Brain microvascular endothelial cell (primary cell): ENCODE results near the gene MARK2.

Source experiments
- DNase-seq: peaks from one replicate; pipeline ENCODE4 v3.0.0-alpha.2; 2020
- H3K27ac ChIP-seq: fragments of 250-450 bp; sonication (Bioruptor Pico); 2 replicates; pipeline ENCODE4 v1.5.1; 2020; ENCODE audit warnings: mild to moderate bottlenecking, moderate library complexity
- H3K27me3 ChIP-seq: fragments of 250-450 bp; sonication (Bioruptor Pico); replicated peaks from 2 replicates; pipeline ENCODE4 v1.5.1; 2020; ENCODE audit warnings: mild to moderate bottlenecking
- H3K36me3 ChIP-seq: fragments of 250-450 bp; sonication (Bioruptor Pico); replicated peaks from 2 replicates; pipeline ENCODE4 v1.5.1; 2020; ENCODE audit warnings: mild to moderate bottlenecking
- H3K4me3 ChIP-seq: 2 replicates; pipeline ENCODE4 v1.5.1; 2011; ENCODE audit warnings: low read depth, mild to moderate bottlenecking, control low read depth, low read length, moderate library complexity
- CTCF ChIP-seq: IDR thresholded peaks from 2 replicates; pipeline ENCODE4 v1.5.1; 2011; ENCODE audit warnings: low read depth, mild to moderate bottlenecking, moderate library complexity, low read length, control low read depth, inconsistent platforms; ENCODE audit errors: missing control alignments
- in situ Hi-C: cut with HindIII; loops from 2 replicates; pipeline ENCODE4 v1.10.0; 2017; ENCODE audit warnings: low sequenced_read_pairs, low pct_ligation_motif_present

Gene MARK2

DNA sequence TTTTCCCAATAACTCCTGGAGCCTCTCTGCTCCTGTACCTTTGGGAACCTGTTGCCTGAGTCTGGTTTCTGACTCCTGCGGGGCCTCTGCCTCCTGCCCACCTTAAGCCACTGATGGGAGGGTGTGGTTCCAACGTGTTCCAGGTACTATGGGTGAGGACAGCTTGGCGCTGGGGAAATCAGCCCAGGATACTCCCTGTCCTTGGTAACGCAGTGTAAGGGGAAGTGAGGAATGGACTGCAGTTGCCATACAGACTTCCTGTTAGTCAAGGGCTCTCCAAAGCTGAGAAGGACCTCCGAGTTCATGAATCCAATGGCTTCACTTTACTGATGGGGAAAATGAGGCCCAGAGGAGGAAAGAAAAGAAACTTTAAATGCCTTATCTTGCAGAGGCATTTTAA, 1.2 kb upstream of the MARK2 start:
- Histone ChIP-seq H3K4me3 (no peak overlapping the region), H3K27me3 (no peaks in the 10 kb centered on the region), H3K36me3 (no peaks in the 10 kb centered on the region), H3K27ac (no peak overlapping the region)
- no peak for DNase-seq
- TF ChIP-seq CTCF: no peak
- in situ Hi-C loops: loop anchor here (25.0 kb wide), 1 partner anchor 325 kb away; the partner anchor contains the start of gene MACROD1

GRCh38 chr11:63838150-63838677, 696 bp upstream of the MARK2 start:
- in situ Hi-C loops: loop anchor here (25.0 kb wide), 1 partner anchor 324 kb away; the partner anchor contains the start of gene MACROD1
- H3K36me3 ChIP-seq: no peaks in the 10 kb centered on the region
- no peaks in the 10 kb centered on the region for H3K27me3 ChIP-seq
- DNase-seq: no peak
- H3K4me3 ChIP-seq: peak overlapping the region; percentile 44
- TF ChIP-seq CTCF: no peak
- H3K27ac ChIP-seq: no peak overlapping the region

DNA sequence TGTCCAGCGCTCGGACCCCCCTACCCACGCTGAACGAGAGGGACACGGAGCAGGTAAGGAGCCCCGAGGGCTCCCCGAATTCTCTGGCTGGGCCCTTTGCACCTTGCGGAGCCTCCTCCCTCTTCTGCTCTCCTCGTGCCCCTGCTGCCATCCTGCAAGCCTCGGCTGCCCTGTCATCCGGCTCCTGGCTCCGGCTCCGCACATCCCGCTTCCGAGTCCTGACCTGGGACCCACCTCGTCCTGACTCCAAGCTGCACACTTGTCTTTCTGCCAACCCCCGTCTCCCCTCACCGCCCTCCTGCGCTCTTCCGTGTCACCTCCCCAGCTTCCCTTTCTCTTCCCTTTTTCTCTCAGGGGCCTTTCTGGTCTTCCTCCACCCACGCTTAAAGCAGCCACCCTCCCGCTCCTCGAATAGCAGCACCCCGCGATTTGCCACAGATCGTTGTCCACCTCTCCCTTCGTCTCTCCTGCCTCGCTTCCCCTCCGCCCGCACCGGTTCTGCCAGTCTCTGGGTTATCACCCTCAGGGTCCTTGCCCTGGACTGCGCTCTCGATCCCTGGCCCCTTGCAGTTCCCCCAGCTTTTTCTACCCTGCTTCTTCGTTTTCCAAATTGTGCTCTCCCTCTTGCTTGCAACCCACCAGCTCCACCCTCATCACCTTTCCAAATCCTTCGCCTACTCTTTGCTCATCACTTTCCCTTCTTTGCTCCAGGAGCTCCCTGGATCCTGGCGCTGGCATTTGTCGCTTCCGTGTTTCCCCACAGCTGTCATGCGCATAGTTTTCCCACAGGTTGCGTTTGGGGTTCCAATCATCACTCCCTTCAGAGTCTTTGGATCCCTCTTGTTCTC, 822 bp downstream of the MARK2 start:
- TF ChIP-seq CTCF: no peak
- no peaks in the 10 kb centered on the region for H3K27me3 ChIP-seq
- H3K4me3 ChIP-seq: peak overlapping the region; percentile 92
- no peaks in the 10 kb centered on the region for H3K36me3 ChIP-seq
- no peak for DNase-seq
- in situ Hi-C loops: loop anchor here (25.0 kb wide), 1 partner anchor 323 kb away; the partner anchor contains the start of gene MACROD1
- H3K27ac ChIP-seq: peak overlapping the region; percentile 60

- DNase-seq: no peak
- no peak for TF ChIP-seq CTCF
- in situ Hi-C loops: loop anchor here (25.0 kb wide), 1 partner anchor 322 kb away; the partner anchor contains the start of gene MACROD1
- H3K27me3 ChIP-seq: no peaks in the 10 kb centered on the region
- H3K4me3 ChIP-seq: peak overlapping the region; percentile 92
- no peak overlapping the region for H3K27ac ChIP-seq
- H3K36me3 ChIP-seq: no peaks in the 10 kb centered on the region
Measured at GRCh38 chr11:63840356-63841060, 1.6 kb downstream of the MARK2 start.

- in situ Hi-C loops: loop anchor here (25.0 kb wide), 1 partner anchor 321 kb away; the partner anchor contains the start of gene MACROD1
- DNase-seq: no peak
- Histone ChIP-seq H3K4me3 (peak overlapping the region; percentile 92), H3K27ac (no peak overlapping the region), H3K27me3 (no peaks in the 10 kb centered on the region), H3K36me3 (no peaks in the 10 kb centered on the region)
- TF ChIP-seq CTCF: no peak
Measured at GRCh38 chr11:63841554-63841953, 2.6 kb downstream of the MARK2 start.
